ENCODE data around the gene UTP4. TPM values are rescaled to one million over a fixed set of nuclear protein-coding genes. Genes with fewer than 3 reads are reported as not detected.

The UTP4 gene
- total RNA-seq, 1 experiment from 2014 or later: 125 TPM

GRCh38 chr16:69111216-69111875 is 21.1 kb upstream of the UTP4 start:
- POLR2A ChIA-PET: interaction anchor here (1.2 kb wide), 2 partner anchors 38 to 121 kb away, joined by 3 read pairs; no protein-coding TSS in a partner anchor

More at GRCh38 chr16:69111216-69111875, 21.1 kb upstream of the UTP4 start:
- DNase-seq (ENCODE audit: low read depth, low spot score) (no peak), ATAC-seq (no peak)
- H3K4me1 ChIP-seq (ENCODE audit: control insufficient read depth in 1 of 2, insufficient read depth in 2 of 2, low read length in 2 of 2): peaks cover 11 to 48% of the 10 kb centered on the region in 2 experiments
- no peak overlapping the region for H2AFZ ChIP-seq (ENCODE audit: low read depth, low read length, poor library complexity, severe bottlenecking)
- intact Hi-C loops (cut with micrococcal nuclease): no loop called here
- RAD21 ChIA-PET (ENCODE audit: low non-redundant PET in 1 of 2, low total read pairs in 2 of 2, uncharacterized antibody in 2 of 2, unreplicated experiment in 2 of 2): interaction anchor here in 1 of 2 experiments (0.6 kb wide), 2 partner anchors 16 to 173 kb away, joined by 3 read pairs; no protein-coding TSS in a partner anchor
- H3K9ac ChIP-seq (ENCODE audit: low read length): no peak overlapping the region
- no peak overlapping the region; the same call in 1 of the 2 replicates for H3K27ac ChIP-seq (ENCODE audit: low read depth, low read length)
- no peaks in the 10 kb centered on the region for H3K27me3 ChIP-seq (ENCODE audit: insufficient read depth, low read length)
- H3K4me2 ChIP-seq (ENCODE audit: low read length): no peak overlapping the region
- H3K9me2 ChIP-seq (ENCODE audit: insufficient read depth): no peaks in the 10 kb centered on the region
- CTCF ChIA-PET: interaction anchor here (1.1 to 1.2 kb wide), 2 partner anchors 12 to 208 kb away, joined by 3 to 7 read pairs; no protein-coding TSS in a partner anchor
- H3K79me2 ChIP-seq (ENCODE audit: insufficient read depth, low read length): peaks cover 85% of the 10 kb centered on the region
- H4K20me1 ChIP-seq (ENCODE audit: insufficient read depth): peaks cover 15% of the 10 kb centered on the region; the same call in 1 of the 2 replicates
- no TSS peak for BruUV-seq (replicated peaks)
- peaks cover 49 to 76% of the 10 kb centered on the region in 2 experiments; a peak in 3 of 4 replicates for H3K36me3 ChIP-seq (ENCODE audit: control insufficient read depth in 1 of 2, insufficient read depth in 2 of 2, low read length in 2 of 2)
- TF ChIP-seq TCF7L2 (IDR thresholded peaks at IDR 0.05; ENCODE audit: borderline replicate concordance, extremely low read depth, insufficient read depth, insufficient read length) (no peak), CBX3 (IDR thresholded peaks at IDR 0.05; ENCODE audit: low read depth) (no peak), EZH2phosphoT487 (IDR thresholded peaks at IDR 0.05; ENCODE audit: borderline replicate concordance) (no peak), FOSL1 (IDR thresholded peaks at IDR 0.05; ENCODE audit: low read depth) (no peak), SP1 (IDR thresholded peaks at IDR 0.05; ENCODE audit: low read depth) (no peak), POLR2A (IDR thresholded peaks at IDR 0.05; ENCODE audit: borderline replicate concordance, extremely low read depth, insufficient read depth, insufficient read length) (no peak), RAD21 (IDR thresholded peaks at IDR 0.05; ENCODE audit: low read depth) (no peak), ELF1 (IDR thresholded peaks at IDR 0.05; ENCODE audit: borderline replicate concordance, low read depth) (no peak), MAX (IDR thresholded peaks at IDR 0.05) (no peak), ZNF274 (IDR thresholded peaks at IDR 0.05; ENCODE audit: low read depth, low read length) (no peak), REST (IDR thresholded peaks at IDR 0.05; ENCODE audit: low read depth) (no peak), JUND (IDR thresholded peaks at IDR 0.05) (no peak), SRF (IDR thresholded peaks at IDR 0.05; ENCODE audit: low read depth) (no peak), EZH2 (IDR thresholded peaks at IDR 0.05) (no peak), SIN3A (IDR thresholded peaks at IDR 0.05; ENCODE audit: low read depth) (no peak), EGR1 (IDR thresholded peaks at IDR 0.05; ENCODE audit: low read depth) (no peak)
- H3K4me3 ChIP-seq (replicated peaks in 1 of 2; ENCODE audit: low read depth in 1 of 2, low read length in 2 of 2): no peak overlapping the region
- no peaks in the 10 kb centered on the region for H3K9me3 ChIP-seq (ENCODE audit: control insufficient read depth in 1 of 2, insufficient read depth in 1 of 2, low read depth in 1 of 2, low read length in 2 of 2)

Measured in HCT116 (cell line).